Effector CD4-positive, alpha-beta T cell (primary cell): ENCODE data around the gene RAD51B.

Experiments
- DNase-seq: peaks from one replicate; pipeline ENCODE4 v3.0.0-alpha.2; 2020

Gene RAD51B

DNA sequence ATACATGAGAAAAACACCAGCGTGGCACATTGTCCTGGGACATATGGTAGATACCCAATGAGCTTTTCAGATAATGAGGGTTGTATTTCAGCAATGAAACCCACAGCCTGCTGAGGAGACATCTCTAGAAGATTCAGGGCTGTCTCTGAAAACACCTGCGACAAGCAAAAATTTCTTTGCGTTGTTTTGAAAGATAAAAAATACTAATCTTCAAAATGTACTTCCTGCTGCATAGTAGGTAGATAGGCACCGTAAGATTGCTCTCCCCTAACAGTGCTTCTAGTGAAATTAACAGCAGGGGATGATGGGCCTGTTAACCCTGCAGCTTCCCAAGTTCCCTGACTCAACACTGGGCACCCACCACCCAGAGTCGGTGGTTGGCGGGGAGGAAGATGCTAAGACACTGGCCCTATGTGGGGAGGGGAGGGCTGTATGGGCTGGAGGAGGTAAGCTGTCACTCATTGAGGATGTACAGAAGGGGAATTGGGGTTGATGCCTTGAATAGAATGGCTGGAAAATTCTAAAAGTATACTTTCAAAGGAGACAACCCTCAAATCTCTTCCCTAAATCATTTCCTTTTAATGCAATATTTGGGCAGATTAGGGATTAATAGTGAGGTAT lies 953.3 kb downstream of the RAD51B start:
- DNase-seq, result no peak

DNA sequence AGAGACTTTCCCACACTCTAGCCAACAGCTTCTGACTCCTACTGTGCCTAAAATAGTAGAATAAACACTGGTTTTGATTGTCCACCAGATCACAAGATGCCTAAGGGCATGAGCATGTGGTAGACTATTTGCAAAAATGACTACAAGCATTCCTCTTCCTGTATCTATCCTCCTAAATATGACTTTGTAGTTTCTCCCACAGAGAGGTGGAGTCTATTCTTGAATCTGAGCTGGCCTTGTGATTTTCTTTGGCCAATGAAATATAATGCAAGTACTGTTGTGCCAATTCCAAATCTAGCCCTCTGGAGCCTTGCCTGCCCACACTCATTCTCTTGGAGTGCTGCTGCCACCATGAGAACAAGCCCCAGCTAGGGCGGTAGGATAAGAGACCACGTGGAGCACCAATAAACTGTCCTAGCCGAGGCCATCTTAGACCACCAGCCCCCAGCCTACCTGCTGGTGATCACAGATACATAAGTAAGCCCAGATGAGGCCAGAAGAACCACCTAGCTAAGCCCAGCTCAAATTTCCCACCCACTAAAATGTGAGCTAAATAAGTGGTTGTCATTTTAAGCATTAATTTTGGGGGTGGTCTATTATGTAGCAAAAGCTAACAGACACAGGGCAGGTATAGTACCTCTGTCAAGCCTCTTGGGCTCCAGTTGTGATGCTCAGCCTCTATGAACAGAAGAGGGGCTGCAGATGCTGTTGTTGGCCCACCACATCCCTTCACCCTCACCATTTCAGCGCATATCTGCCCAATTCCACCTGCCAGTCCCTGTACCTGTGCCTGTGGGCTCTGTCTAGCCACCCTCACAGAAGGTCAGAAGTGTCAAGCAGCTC lies 955.4 kb downstream of the RAD51B start:
- DNase-seq, result no peak

DNA sequence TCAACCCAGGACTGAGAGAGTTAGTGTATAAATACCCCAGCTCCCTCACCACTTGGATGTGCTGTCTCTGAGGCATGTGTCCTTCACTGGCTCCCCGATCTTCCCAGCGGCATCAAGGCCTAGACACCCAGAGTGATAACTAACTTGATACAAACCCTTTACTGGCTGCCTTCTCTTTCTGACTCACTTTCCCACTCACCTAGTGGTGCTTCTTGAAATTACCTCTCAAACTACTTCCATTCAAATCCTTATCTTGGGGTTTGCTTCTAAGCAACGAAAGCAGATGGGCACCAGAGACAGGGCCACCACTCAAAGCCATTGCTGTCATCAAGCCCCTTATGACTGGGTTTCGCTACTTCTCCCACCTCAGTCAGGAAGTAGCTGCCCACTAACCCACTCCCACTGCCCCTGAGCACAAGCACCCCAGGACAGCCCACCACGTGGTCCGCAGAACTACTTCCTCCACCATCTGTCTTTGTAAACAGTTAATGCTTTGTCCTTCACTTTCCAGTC lies 956.1 kb downstream of the RAD51B start:
- DNase-seq, result no peak

- DNase-seq, result no peak
Measured at GRCh38 chr14:68777644-68778043, 958.1 kb downstream of the RAD51B start.
